Esophagus muscularis mucosa (tissue), 4 donors: ENCODE measurements around the gene PECR.

Experiments
- CTCF ChIP-seq, 3 experiments: fragments of 200-600 bp in 2 of 3; fragments of 450-650 bp in 1 of 3; sonication (generic) in 2 of 3; IDR thresholded peaks; one replicate each; pipeline ENCODE4 v1.5.1; 2017 to 2019; ENCODE audit warnings: antibody characterized with exemption in 3 of 3, mild to moderate bottlenecking in 2 of 3, moderate library complexity in 1 of 3
- EP300 ChIP-seq: sonication (generic); formaldehyde crosslinking; IDR thresholded peaks from one replicate; pipeline ENCODE4 v1.6.1; 2017; ENCODE audit warnings: antibody characterized with exemption
- POLR2A ChIP-seq: fragments of 450-650 bp; IDR thresholded peaks from one replicate; pipeline ENCODE4 v1.6.1; 2017; ENCODE audit warnings: antibody characterized with exemption, moderate library complexity, mild to moderate bottlenecking, low read depth
- POLR2AphosphoS5 ChIP-seq, 2 donors: sonication (generic); formaldehyde crosslinking; IDR thresholded peaks; one replicate each; pipeline ENCODE4 v1.6.1; 2017; ENCODE audit warnings: antibody characterized with exemption in 2 of 2

- no peak for TF ChIP-seq CTCF (IDR thresholded peaks at IDR 0.05)
- no peak for TF ChIP-seq POLR2A
- no peak for TF ChIP-seq POLR2AphosphoS5 (IDR thresholded peaks at IDR 0.05)
- TF ChIP-seq EP300: no peak
Measured at GRCh38 chr2:216021768-216022565, 59.6 kb downstream of the PECR start.
